NCI-H2081 (cell line): ENCODE results near the gene ACP6.
"Not testable (repeated sequence)": the region's sequence is repeated elsewhere in the genome, so short reads cannot be mapped to it uniquely, and the experiment has no call there.

ENCODE experiments used
- DNase-seq, 2 experiments: peaks; one replicate each; lab custom pipeline; 2025; lab: John Stamatoyannopoulos, UW

Gene ACP6

DNA sequence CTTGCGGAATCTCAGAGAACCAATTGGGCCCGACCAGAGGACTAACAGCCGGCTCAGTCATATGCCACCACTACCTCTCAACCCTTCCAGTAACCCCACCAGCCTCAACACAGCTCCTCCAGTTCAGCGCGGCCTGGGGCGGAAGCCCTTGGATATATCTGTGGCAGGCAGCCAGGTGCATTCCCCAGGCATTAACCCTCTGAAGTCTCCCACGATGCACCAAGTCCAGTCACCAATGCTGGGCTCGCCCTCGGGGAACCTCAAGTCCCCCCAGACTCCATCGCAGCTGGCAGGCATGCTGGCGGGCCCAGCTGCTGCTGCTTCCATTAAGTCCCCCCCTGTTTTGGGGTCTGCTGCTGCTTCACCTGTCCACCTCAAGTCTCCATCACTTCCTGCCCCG lies 49.8 kb downstream of the ACP6 start:
- no peak for DNase-seq

DNA sequence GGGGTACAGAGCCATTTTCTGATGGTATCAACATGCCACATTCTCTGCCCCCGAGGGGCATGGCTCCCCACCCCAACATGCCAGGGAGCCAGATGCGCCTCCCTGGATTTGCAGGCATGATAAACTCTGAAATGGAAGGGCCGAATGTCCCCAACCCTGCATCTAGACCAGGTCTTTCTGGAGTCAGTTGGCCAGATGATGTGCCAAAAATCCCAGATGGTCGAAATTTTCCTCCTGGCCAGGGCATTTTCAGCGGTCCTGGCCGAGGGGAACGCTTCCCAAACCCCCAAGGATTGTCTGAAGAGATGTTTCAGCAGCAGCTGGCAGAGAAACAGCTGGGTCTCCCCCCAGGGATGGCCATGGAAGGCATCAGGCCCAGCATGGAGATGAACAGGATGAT lies 50.6 kb downstream of the ACP6 start:
- DNase-seq = no peak

DNA sequence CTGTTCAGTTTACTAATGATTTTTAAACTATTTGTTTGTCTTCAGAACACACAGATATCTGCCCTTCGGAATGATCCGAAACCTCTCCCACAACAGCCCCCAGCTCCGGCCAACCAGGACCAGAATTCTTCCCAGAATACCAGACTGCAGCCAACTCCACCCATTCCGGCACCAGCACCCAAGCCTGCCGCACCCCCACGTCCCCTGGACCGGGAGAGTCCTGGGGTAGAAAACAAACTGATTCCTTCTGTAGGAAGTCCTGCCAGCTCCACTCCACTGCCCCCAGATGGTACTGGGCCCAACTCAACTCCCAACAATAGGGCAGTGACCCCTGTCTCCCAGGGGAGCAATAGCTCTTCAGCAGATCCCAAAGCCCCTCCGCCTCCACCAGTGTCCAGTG lies 51.6 kb downstream of the ACP6 start:
- no peak for DNase-seq

DNA sequence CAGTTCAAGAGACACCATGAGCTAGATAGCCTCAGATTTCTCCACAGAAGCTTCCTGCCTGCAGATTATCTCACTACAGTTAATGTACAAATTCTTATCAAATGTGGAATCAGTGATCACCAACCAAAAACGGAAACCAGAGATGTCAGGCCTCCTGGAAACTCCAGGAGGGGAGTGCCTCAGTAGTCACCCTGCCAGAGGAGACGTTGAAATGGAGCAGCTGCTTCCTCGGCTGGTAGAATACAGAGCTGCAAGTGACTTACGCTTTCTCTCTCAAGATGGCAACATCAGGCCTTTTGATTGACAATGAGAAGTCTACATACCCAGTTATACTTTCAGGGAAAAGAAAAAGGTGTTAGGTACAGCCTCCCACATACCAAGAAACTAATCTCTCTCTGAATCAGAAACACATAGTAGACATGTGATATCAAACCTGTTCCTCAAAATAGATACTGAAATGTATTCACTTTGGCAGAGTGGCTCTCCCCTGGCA lies 52.2 kb downstream of the ACP6 start:
- no peak for DNase-seq

DNA sequence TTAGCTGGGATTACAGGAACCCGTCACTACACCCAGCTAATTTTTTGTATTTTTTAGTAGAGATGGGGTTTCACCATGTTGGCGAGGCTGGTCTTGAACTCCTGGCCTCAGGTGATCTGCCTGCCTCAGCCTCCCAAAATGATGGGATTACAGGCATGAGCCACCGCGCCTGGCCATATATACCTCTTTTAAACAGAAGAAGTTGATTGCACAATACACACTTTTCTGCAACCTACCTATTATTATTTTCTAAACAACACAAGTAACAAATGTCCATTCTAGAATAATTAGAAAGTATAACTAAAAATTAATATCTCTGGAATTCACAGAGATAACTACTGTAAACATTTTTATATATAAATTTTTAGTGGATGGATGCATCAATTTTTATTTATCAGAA lies 55.4 kb downstream of the ACP6 start:
- not testable (repeated sequence) for DNase-seq

DNA sequence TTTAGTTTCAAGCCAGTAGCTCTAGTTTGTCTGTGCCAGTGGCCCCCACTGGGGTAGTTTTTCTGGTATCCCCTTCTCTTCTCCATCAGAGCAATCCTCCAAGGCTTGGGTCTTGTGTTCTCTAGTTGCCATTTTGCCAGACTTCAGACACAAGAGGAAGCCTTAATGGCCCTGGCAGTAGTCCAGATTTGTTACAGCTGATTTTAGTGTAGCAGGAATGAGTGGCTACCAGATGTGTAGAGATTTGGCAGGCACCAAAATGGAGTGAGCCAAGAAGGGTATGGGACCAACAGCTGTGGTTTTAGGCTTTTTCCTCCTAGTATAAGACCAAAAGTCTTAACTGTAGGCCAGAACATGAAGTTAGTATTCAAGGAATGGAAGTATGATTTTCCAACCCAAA lies 56.8 kb downstream of the ACP6 start:
- peak; percentile 43 to 72 for DNase-seq

DNA sequence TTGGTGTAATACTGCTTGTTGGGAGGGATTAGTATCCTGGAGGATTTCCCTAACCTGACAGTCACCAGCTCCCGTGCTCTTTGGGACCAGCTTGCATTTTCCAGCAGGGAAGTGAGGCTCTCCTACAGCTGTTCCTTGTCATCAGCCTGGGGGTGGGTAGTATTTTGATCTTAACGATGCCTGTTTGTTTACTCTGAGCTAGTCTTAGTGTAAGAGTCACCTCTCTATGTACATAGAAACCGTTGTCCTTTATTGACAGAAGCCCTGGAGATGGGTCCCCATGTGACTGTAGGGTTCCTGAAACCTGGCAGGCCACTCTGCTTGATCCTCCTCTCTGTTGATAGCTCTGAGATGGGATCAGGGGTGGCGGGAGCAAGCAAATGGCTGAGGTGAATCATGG lies 58.0 kb downstream of the ACP6 start:
- peak; percentile 66 to 88 for DNase-seq

DNA sequence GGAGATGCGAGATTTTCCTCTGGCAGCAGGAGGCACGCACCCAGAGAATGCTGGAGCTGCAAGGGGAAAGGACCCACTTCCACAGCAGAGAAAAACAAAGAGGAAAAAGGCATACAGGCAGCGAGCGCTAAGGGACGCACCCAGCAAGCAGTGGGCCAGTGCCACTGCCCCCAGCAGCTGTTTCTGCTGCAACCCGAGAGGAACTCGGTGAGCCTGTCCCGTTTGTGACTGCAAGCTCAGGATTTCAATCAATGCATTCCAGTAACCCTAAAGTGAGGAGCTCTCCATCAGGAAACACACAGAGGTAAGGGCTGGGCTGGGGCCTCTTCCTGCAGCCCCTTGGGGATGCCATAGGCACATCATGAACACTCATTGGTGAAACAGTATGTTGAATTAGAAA lies 58.7 kb downstream of the ACP6 start:
- no peak for DNase-seq

DNA sequence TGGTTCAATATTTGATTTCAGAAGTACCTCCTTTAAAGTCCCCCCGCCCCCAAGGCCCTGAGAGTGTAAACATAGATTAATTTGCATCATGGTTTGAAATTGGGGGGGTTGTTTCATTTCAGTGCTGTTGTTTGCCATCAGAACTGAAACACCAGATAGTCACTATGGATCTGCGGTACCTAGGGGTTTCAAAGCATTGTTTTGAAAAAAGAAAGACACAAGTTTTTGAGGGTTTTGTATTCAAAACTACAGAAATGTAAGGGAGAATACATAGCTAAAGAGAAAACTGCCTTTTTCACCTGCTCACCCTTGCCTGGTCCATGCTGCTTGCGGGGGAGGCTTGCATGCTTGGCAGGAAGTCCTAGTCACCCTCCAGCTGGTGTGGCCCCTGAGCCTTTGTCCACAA lies 59.3 kb downstream of the ACP6 start:
- peak in 1 of 2 experiments; percentile 28 for DNase-seq

DNA sequence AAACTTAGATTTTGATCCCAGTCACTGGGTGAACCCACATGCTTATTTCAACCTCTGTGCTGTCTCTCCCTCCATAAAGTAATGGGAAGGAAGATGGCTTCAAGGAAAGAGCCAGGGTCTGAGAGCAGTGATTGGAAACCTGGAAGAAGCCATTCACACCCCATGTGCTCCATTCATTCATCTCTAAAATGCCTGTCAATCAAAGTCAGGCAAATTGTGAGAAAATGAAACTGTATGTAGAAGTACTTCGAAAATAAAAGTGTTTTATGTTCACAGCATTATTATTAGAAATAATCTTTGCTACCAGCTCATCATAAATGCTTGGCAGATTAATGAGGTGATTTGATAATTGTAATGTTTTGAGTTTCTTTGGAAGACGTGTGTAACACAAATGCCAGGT lies 61.0 kb downstream of the ACP6 start:
- no peak for DNase-seq

DNA sequence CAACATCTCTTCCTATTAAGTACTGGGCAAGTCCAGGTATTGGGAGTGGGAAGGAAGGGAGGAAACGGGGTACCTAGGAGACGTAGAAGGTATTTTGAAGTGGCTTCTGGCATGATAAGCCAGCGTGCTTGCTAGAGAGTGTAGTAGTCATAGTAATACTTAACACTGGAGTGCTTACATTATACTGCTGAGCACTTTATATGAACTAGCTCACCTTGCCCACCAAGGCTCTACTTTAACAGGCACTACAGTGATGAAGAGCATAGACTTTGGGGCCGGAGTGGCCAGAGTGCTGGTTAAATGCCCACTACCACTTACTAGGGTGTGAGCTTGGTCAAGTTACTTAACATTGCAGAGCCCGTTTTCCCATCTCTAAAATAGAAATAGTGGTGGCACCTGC lies 61.7 kb downstream of the ACP6 start:
- DNase-seq = no peak

DNA sequence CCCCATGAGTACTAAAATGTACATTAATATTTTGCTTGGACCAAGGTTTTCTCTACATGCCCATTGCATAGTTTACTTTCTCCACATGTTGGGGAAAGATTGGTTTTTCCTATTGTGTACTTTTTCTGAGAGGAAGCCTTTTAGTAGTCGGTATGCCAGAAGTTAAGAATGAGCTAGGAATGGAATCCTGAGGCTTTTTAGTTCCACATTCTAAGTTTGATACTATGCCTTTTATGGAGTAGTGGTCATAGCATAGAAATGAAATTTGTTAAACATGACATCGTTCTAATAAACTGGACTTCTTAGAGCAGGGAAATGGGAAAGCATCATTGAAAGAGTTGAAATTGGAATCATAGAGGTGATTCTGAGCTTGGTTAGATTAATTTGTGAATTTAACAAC lies 64.7 kb downstream of the ACP6 start:
- DNase-seq = no peak

DNA sequence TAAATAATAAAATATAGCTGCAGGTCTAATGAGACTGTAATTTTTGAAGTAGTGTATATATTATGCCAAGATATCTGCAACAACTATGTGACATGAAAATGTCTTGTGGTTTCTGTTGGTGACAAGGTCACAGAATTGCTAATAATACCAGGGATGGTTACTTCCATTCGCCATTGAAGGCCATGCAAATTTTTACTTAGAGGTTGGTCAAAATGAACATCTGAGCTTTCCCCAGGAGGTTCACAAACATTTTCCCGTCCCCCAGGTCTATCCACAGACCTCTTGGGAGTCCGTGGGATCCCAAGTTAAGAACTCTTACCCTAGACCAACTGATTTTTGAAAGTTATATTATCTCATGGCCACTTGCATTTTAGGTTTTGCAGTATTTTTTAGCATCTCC lies 66.3 kb downstream of the ACP6 start:
- DNase-seq = no peak

DNA sequence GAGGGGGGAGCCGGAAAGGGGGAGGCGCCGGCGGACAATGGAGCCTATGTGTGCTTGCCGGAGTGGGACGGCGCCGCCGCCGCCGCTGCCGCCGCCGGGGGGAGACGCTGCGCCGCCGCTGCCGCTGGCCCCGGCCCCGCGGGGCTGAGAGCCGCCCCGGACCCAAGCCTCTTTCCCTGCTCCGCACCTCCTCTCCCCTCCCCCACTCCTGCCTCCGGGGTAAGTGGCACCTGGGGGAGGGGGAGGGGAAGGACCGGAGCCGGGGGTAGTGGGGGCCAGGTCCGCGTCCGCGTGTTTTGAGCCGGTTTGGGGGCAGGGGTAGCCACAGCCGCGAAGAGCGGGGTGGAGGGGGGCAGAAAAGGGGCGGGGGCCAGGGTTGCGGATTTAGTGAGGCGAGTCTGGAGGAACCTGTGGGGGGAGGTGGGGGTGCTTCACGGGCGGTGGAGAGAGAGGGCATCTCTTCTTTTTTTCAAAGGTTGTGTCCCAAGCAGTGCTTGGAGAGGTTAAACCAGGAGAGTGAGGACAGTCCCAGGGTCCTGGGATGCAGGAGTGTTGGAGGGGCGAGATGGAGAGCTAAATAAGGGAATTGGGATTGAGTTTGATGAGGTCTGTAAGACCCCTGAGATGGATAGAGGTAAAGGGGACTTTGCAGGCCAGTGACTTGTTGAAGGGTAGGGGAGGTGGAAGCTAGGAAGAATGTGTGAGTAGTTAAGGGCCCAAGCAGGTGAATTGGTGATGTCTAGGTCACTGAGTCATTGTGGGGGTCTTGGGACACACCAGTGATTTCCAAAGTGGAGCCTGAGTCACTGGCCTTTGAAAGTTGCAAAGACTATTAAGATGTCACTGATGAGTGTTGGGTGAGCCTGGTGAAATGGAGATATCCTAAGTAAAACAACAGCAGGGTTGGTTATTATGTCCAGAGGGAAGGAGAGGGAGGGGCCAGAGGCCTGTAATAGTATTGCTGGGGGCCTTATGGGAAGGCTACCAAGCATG lies 69.9 kb downstream of the ACP6 start:
- DNase-seq = no peak

DNA sequence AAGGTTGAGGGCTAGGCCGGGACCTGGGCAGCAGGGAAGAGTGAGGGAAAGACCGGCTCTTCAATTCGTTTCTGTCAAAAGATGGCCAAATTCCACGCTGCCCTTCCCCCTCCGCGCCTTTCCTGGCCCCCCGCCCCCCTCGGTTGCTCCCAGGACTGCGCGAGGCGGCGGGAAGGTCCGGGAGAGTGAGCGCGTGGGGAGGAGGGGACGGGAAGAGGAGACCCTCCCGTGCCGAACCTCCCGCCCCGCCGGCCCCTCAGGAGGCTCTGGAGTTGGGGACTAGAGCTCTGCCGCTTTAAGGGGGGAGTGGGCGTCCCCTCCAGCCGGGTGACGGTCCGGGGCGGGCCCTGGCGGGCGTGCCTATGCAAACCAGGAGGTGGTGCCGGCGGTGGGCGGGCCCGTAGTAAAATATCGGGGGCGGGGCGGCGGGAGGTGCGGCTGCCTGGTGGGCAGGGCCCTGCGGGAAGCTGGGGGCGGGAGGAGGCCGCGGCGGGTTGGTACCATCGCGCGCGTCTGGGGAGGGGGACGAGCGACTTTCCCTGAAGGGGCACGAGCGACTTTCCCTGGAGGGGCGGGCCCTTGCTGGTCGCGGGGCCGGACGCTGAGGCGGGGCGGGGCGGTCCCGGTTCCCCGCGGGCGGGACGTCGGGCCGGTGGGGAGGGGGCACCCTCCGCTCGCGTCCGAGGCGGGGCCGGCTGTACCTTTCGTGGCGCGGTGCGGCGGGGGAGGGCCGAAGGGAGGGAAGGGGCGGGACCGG lies 70.8 kb downstream of the ACP6 start:
- peak; percentile 97 to 100 for DNase-seq

DNA sequence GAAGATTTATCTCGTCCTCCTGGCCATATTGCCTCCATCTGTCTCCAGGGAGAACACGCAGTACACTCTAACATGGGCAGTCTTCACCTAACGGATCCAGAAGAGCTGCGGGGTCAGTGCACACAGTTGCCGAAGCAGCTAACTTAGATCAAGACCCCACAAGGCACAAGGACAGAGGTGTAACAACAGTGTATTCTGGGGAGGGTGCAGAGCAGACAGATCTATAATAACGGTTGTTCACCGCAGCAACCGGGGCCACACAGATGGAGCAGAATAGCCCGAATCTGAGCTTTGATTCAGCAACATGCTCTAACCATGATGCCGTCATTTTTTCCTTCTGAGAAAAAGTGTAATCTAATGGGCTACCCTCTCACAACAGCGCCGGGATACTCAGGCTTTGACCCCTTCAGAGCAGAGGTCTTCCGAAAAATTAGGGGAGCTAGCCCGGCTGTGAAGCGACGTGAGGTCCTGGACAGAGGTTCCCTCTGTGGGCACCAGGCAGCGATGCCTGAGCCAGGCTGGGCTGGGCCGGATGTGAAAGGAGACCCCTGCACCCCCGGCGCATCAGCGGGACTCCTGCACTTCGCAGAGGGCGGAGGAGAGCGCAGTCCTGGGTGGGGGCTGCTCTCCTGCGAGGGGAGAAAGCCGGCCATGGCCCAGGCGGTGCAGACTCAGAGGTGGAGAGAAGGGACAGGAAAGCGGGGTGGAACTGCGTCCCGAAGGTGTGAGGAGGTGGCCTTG lies 71.5 kb downstream of the ACP6 start:
- peak in 1 of 2 experiments; percentile 30 for DNase-seq

DNA sequence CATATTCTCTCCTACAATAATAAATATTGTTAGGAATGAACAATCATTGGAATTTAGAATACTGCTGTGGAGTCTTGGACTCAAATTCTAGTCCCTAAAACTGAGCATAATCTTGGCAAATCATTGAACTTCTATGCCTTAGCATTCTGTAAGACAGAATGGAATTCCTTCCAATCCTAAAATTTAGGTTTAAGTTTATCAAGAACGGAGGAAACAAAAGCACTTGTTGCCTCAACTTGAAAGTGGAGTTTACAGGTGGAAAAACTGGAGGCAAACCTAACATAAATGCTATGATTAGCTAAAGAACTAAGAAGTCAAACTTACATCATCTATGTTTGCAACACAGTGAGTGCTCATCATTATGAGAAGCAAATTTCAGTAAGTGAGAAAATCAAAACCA lies 73.3 kb downstream of the ACP6 start:
- no peak for DNase-seq
